SK-N-SH (cell line): ENCODE data around the gene SND1. TPM values are rescaled to one million over a fixed set of nuclear protein-coding genes. Genes with fewer than 3 reads are reported as not detected.

Experiments
- CTCF ChIA-PET: fragments of 300-600, 350-600 bp; formaldehyde crosslinking; extraction: SDS; loops from one replicate; lab custom pipeline; 2021; lab: Yijun Ruan, JAX
- POLR2A ChIA-PET: fragments of 350-600 bp; sonication (Branson Sonifier 250); formaldehyde crosslinking; extraction: SDS; loops from one replicate; lab custom pipeline; 2020; ENCODE audit warnings: antibody characterized with exemption, inconsistent platforms; lab: Yijun Ruan, JAX
- DNase-seq: peaks from one replicate; pipeline ENCODE4 v3.0.0; 2012
- H2AFZ ChIP-seq: fragments of 200-600 bp; sonication (generic); 2 replicates; pipeline ENCODE4 v1.8.1; 2016; ENCODE audit warnings: antibody characterized with exemption, mild to moderate bottlenecking, low read depth
- H3F3A ChIP-seq: fragments of 200-600 bp; sonication (generic); replicated peaks from 2 replicates; pipeline ENCODE3; 2016; ENCODE audit warnings: antibody characterized with exemption, mild to moderate bottlenecking; ENCODE audit not compliant: insufficient read depth
- H3K27ac ChIP-seq, 2 experiments: fragments of 200-500 bp in 1 of 2; fragments of 200-600 bp in 1 of 2; sonication (Bioruptor generic) in 1 of 2; sonication (generic), shearing (Covaris generic) in 1 of 2; 2 replicates each; pipeline versions ENCODE4 v1.5.1 to v1.6.1; 2014 to 2016; ENCODE audit warnings: low read depth in 2 of 2, inconsistent platforms in 1 of 2, low read length in 1 of 2, mild to moderate bottlenecking in 1 of 2, mixed read lengths in 1 of 2
- H3K27me3 ChIP-seq: fragments of 200-600 bp; sonication (generic), shearing (Covaris generic); 2 replicates; pipeline ENCODE4 v1.6.1; 2016; ENCODE audit warnings: mixed run types; ENCODE audit not compliant: insufficient read depth
- H3K36me3 ChIP-seq, 2 experiments: fragments of 200-500 bp in 1 of 2; fragments of 200-600 bp in 1 of 2; sonication (Bioruptor generic) in 1 of 2; sonication (generic) in 1 of 2; replicated peaks in 1 of 2; 2 replicates each; pipeline versions ENCODE3 to v1.5.1; 2014 to 2016; ENCODE audit warnings: low read length in 1 of 2, mild to moderate bottlenecking in 1 of 2; ENCODE audit not compliant: insufficient read depth in 2 of 2, control insufficient read depth in 1 of 2
- H3K4me1 ChIP-seq, 2 experiments: fragments of 200-500 bp in 1 of 2; fragments of 200-600 bp in 1 of 2; sonication (Bioruptor generic) in 1 of 2; sonication (generic), shearing (Covaris generic) in 1 of 2; 2 replicates each; pipeline versions ENCODE4 v1.5.1 to v1.6.1; 2014 to 2016; ENCODE audit warnings: low read depth in 1 of 2, low read length in 1 of 2, mixed run types in 1 of 2; ENCODE audit not compliant: insufficient read depth in 2 of 2, control insufficient read depth in 1 of 2
- H3K4me2 ChIP-seq: fragments of 200-600 bp; sonication (generic), shearing (Covaris generic); 2 replicates; pipeline ENCODE4 v1.6.1; 2017; ENCODE audit warnings: mixed run types
- H3K4me3 ChIP-seq, 2 experiments: fragments of 200-500 bp in 1 of 2; fragments of 200-600 bp in 1 of 2; sonication (Bioruptor generic) in 1 of 2; sonication (generic), shearing (Covaris generic) in 1 of 2; 2 replicates each; pipeline versions ENCODE4 v1.5.1 to v1.8.1; 2014 to 2016; ENCODE audit warnings: low read depth in 2 of 2, inconsistent platforms in 1 of 2, low read length in 1 of 2, mild to moderate bottlenecking in 1 of 2, mixed read lengths in 1 of 2, moderate library complexity in 1 of 2
- H3K79me2 ChIP-seq: fragments of 200-600 bp; sonication (generic); 2 replicates; pipeline ENCODE4 v1.8.1; 2017; ENCODE audit warnings: mild to moderate bottlenecking; ENCODE audit not compliant: insufficient read depth
- H3K9ac ChIP-seq: fragments of 200-600 bp; sonication (generic); 2 replicates; pipeline ENCODE4 v1.6.1; 2017; ENCODE audit warnings: mixed run types
- H3K9me2 ChIP-seq: fragments of 200-600 bp; sonication (generic); 2 replicates; pipeline ENCODE4 v1.6.1; 2017; ENCODE audit warnings: mixed run types
- H3K9me3 ChIP-seq: fragments of 200-600 bp; sonication (generic); 2 replicates; pipeline ENCODE4 v1.6.1; 2017; ENCODE audit warnings: mixed run types, mild to moderate bottlenecking, moderate library complexity
- H4K20me1 ChIP-seq: fragments of 200-600 bp; sonication (generic); 2 replicates; pipeline ENCODE4 v1.6.1; 2017; ENCODE audit warnings: mild to moderate bottlenecking, mixed run types; ENCODE audit not compliant: insufficient read depth
- ELF1 ChIP-seq: IDR thresholded peaks from 2 replicates; pipeline ENCODE4 v1.4.0; 2012
- EP300 ChIP-seq, 2 experiments: IDR thresholded peaks; 2 replicates each; pipeline versions ENCODE4 v1.4.0 to v1.6.1; 2012; ENCODE audit warnings: borderline replicate concordance in 1 of 2, low read depth in 1 of 2, low read length in 1 of 2
- EZH2phosphoT487 ChIP-seq: fragments of 200-600 bp; sonication (generic); IDR thresholded peaks from 2 replicates; pipeline ENCODE4 v1.6.1; 2017; ENCODE audit warnings: low read depth, mixed run types, mild to moderate bottlenecking, antibody characterized with exemption, moderate library complexity, borderline replicate concordance
- TCF12 ChIP-seq: IDR thresholded peaks from 2 replicates; pipeline ENCODE4 v1.4.0; 2012
- TEAD4 ChIP-seq: IDR thresholded peaks from 2 replicates; pipeline ENCODE4 v1.4.0; 2012; ENCODE audit warnings: mild to moderate bottlenecking, borderline replicate concordance; ENCODE audit not compliant: insufficient read depth
- WGBS: methylation state at CpG from one replicate; pipeline ENCODE4 v1.1.6; 2017; ENCODE audit warnings: low lambda C conversion rate; 5-methylcytosine and 5-hydroxymethylcytosine counted together
- polyA plus RNA-seq, 3 experiments: library from polyadenylated mRNA; depleted of rRNA; stranded (reverse); fragments of >200 nt; gene quantifications; 2 replicates each; pipeline ENCODE4 v1.2.3, GENCODE V29; 2012
- TF ChIP-seq, protein P1 (sequence below): fragments of 200-600 bp; sonication (generic); IDR thresholded peaks from 2 replicates; pipeline ENCODE4 v1.6.1; 2017; ENCODE audit warnings: antibody characterized with exemption, mild to moderate bottlenecking, moderate library complexity
- TF ChIP-seq, protein P2 (sequence below): fragments of 150-350 bp; IDR thresholded peaks from 2 replicates; pipeline ENCODE4 v1.6.1; 2016; ENCODE audit warnings: mild to moderate bottlenecking, low read depth, low read length

Gene SND1
- polyA plus RNA-seq, 1 of the 3 experiments (the other 2 are of a cell fraction), result 165 TPM

GRCh38 chr7:127903892-127904669 lies 252.1 kb downstream of the SND1 start:
- POLR2A ChIA-PET, result no interaction called here
- no peaks in the 10 kb centered on the region for H3K9me2 ChIP-seq
- CTCF ChIA-PET, result interaction anchor here (0.8 to 1.8 kb wide), 5 partner anchors 10 to 306 kb away, joined by 3 to 7 read pairs (median 5); no protein-coding TSS in a partner anchor
- no peak overlapping the region for H3K4me3 ChIP-seq
- WGBS, result 99% methylated on average over 4 of the region's 4 CpGs
- no peaks in the 10 kb centered on the region for H3K9me3 ChIP-seq
- H4K20me1 ChIP-seq, result peaks cover 52% of the 10 kb centered on the region
- H3K4me2 ChIP-seq, result peak overlapping the region; percentile 17; the same call in 1 of the 2 replicates
- H3K79me2 ChIP-seq, result peaks cover 53% of the 10 kb centered on the region; the same call in 1 of the 2 replicates
- H3K27me3 ChIP-seq, result no peaks in the 10 kb centered on the region
- H3K27ac ChIP-seq, result peak overlapping the region in 1 of 2 experiments; percentile 52; a peak in 2 of 4 replicates
- TF ChIP-seq, protein P1, sequence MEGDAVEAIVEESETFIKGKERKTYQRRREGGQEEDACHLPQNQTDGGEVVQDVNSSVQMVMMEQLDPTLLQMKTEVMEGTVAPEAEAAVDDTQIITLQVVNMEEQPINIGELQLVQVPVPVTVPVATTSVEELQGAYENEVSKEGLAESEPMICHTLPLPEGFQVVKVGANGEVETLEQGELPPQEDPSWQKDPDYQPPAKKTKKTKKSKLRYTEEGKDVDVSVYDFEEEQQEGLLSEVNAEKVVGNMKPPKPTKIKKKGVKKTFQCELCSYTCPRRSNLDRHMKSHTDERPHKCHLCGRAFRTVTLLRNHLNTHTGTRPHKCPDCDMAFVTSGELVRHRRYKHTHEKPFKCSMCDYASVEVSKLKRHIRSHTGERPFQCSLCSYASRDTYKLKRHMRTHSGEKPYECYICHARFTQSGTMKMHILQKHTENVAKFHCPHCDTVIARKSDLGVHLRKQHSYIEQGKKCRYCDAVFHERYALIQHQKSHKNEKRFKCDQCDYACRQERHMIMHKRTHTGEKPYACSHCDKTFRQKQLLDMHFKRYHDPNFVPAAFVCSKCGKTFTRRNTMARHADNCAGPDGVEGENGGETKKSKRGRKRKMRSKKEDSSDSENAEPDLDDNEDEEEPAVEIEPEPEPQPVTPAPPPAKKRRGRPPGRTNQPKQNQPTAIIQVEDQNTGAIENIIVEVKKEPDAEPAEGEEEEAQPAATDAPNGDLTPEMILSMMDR, result no peak
- 0 out of 2 replicates have a peak, but pooled peaks have one; percentile 4 for TF ChIP-seq TEAD4
- DNase-seq, result no peak
- no peak overlapping the region for H2AFZ ChIP-seq
- H3K36me3 ChIP-seq, result peaks cover 4 to 5% of the 10 kb centered on the region in 2 experiments
- peaks cover 21 to 42% of the 10 kb centered on the region in 2 experiments for H3K4me1 ChIP-seq
- H3F3A ChIP-seq, result peaks cover 18% of the 10 kb centered on the region
- H3K9ac ChIP-seq, result 0 out of 2 replicates have a peak overlapping the region, but pooled peaks have one; percentile 1

DNA sequence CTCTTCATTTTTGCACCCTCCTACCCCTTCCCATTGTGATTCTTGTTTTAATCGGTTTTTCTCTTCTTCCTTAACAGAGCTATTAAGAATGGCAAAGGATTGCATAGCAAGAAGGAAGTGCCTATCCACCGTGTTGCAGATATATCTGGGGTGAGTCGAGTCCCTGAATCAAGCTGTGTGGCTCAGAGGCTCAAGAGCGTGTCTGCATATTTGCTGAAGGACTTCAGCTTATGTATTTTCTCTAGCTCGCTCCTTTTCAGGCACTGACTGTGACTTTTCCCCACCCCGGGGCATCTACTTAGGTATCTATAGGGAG lies 252.6 kb downstream of the SND1 start:
- H3K36me3 ChIP-seq, result peaks cover 4 to 9% of the 10 kb centered on the region in 2 experiments
- 0 out of 2 replicates have a peak overlapping the region, but pooled peaks have one; percentile 1 for H3K9ac ChIP-seq
- H3F3A ChIP-seq, result peaks cover 18% of the 10 kb centered on the region
- WGBS, result 78% methylated on average over 6 of the region's 6 CpGs
- TF ChIP-seq TCF12 (no peak), ELF1 (peak; percentile 26; the same call in 1 of the 2 replicates), EZH2phosphoT487 (no peak), EP300 (IDR thresholded peaks at IDR 0.05; ENCODE audit: borderline replicate concordance in 1 of 2, low read depth in 1 of 2, low read length in 1 of 2) (no peak)
- TF ChIP-seq, protein P2, sequence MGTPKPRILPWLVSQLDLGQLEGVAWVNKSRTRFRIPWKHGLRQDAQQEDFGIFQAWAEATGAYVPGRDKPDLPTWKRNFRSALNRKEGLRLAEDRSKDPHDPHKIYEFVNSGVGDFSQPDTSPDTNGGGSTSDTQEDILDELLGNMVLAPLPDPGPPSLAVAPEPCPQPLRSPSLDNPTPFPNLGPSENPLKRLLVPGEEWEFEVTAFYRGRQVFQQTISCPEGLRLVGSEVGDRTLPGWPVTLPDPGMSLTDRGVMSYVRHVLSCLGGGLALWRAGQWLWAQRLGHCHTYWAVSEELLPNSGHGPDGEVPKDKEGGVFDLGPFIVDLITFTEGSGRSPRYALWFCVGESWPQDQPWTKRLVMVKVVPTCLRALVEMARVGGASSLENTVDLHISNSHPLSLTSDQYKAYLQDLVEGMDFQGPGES, result no peak
- H3K27ac ChIP-seq, result peak overlapping the region in 1 of 2 experiments; percentile 52; a peak in 2 of 4 replicates
- H3K9me3 ChIP-seq, result no peaks in the 10 kb centered on the region
- H3K27me3 ChIP-seq, result no peaks in the 10 kb centered on the region
- H3K4me1 ChIP-seq, result peaks cover 18 to 42% of the 10 kb centered on the region in 2 experiments
- no peak for DNase-seq
- CTCF ChIA-PET, result interaction anchor here (0.8 to 1.8 kb wide), 6 partner anchors 11 to 31 kb away, joined by 3 to 7 read pairs (median 3); no protein-coding TSS in a partner anchor
- peaks cover 47% of the 10 kb centered on the region for H4K20me1 ChIP-seq
- POLR2A ChIA-PET, result no interaction called here
- no peak overlapping the region for H3K4me3 ChIP-seq
- no peak overlapping the region for H2AFZ ChIP-seq
- peak overlapping the region; percentile 17; the same call in 1 of the 2 replicates for H3K4me2 ChIP-seq
- peaks cover 53% of the 10 kb centered on the region; the same call in 1 of the 2 replicates for H3K79me2 ChIP-seq
- H3K9me2 ChIP-seq, result no peaks in the 10 kb centered on the region
